ENCODE results near the gene BATF.
"Not testable (repeated sequence)": the region's sequence is repeated elsewhere in the genome, so short reads cannot be mapped to it uniquely, and the experiment has no call there.

BATF gene

GRCh38 chr14:75522224-75522982, at the start of gene BATF:
TSS of gene BATF (plus strand) at chr14:75522469. CDS start at chr14:75522683, 214 bp downstream.
- peak; percentile 79 for DNase-seq

- DNase-seq, result not testable (repeated sequence)
Observed at GRCh38 chr14:75474127-75474526, 48.1 kb upstream of the BATF start.

- no peak for DNase-seq
Observed at GRCh38 chr14:75476274-75476995, 45.8 kb upstream of the BATF start.

- no peak for DNase-seq
Observed at GRCh38 chr14:75477881-75478280, 44.4 kb upstream of the BATF start.

GRCh38 chr14:75479770-75480600, 42.3 kb upstream of the BATF start:
- DNase-seq, result no peak

- DNase-seq, result no peak
Observed at GRCh38 chr14:75482366-75482765, 39.9 kb upstream of the BATF start.

- DNase-seq, result no peak
Observed at GRCh38 chr14:75484711-75485429, 37.4 kb upstream of the BATF start.

GRCh38 chr14:75486318-75486717, 36.0 kb upstream of the BATF start:
- DNase-seq, result no peak

GRCh38 chr14:75487155-75487671, 35.1 kb upstream of the BATF start:
- no peak for DNase-seq

- DNase-seq, result no peak
Observed at GRCh38 chr14:75489480-75489837, 32.8 kb upstream of the BATF start.

GRCh38 chr14:75491376-75491978, 30.8 kb upstream of the BATF start:
- no peak for DNase-seq

- DNase-seq, result peak; percentile 18
Observed at GRCh38 chr14:75492832-75493591, 29.3 kb upstream of the BATF start.

GRCh38 chr14:75493592-75494087, 28.6 kb upstream of the BATF start:
- no peak for DNase-seq

- DNase-seq, result no peak
Observed at GRCh38 chr14:75494896-75495295, 27.4 kb upstream of the BATF start.

- no peak for DNase-seq
Observed at GRCh38 chr14:75495399-75495798, 26.9 kb upstream of the BATF start.

- DNase-seq, result no peak
Observed at GRCh38 chr14:75495882-75496281, 26.4 kb upstream of the BATF start.

GRCh38 chr14:75496755-75497154, 25.5 kb upstream of the BATF start:
- no peak for DNase-seq

- DNase-seq, result peak; percentile 59
Observed at GRCh38 chr14:75497191-75497590, 25.1 kb upstream of the BATF start.

GRCh38 chr14:75497701-75498100, 24.6 kb upstream of the BATF start:
- no peak for DNase-seq

GRCh38 chr14:75499084-75499875, 23.0 kb upstream of the BATF start:
- DNase-seq, result no peak
